WTC11 (cell line): ENCODE data around the gene OPN5. TPM values are rescaled to one million over a fixed set of nuclear protein-coding genes. Genes with fewer than 3 reads are reported as not detected.

ENCODE experiments used
- ATAC-seq: fragments of 200-7000 bp; cut with Tn5 transposase; 2 replicates; pipeline ENCODE4 v1.10.0; 2021; ENCODE audit warnings: mild to moderate bottlenecking, moderate library complexity
- CTCF ChIA-PET: fragments of 300-600 bp; sonication (Branson Sonifier 250); formaldehyde crosslinking; loops from one replicate; lab custom pipeline; 2021; ENCODE audit warnings: antibody characterized with exemption; lab: Charles Lee
- POLR2A ChIA-PET: fragments of 350-600 bp; sonication (Branson Sonifier 250); formaldehyde crosslinking; loops from one replicate; lab custom pipeline; 2021; ENCODE audit warnings: antibody characterized with exemption; lab: Charles Lee
- DNase-seq: peaks from one replicate; pipeline ENCODE4 v3.0.0; 2021; ENCODE audit warnings: low spot score
- H3K27ac Mint-ChIP-seq: 2 replicates; pipeline ENCODE4 v1.8.0; 2021; ENCODE audit warnings: mixed read lengths
- H3K27me3 Mint-ChIP-seq: 2 replicates; pipeline ENCODE4 v1.8.0; 2021; ENCODE audit warnings: low read depth, mild to moderate bottlenecking, moderate library complexity, mixed read lengths
- H3K36me3 Mint-ChIP-seq: 2 replicates; pipeline ENCODE4 v1.8.0; 2021; ENCODE audit warnings: mixed read lengths
- H3K4me1 Mint-ChIP-seq: 2 replicates; pipeline ENCODE4 v1.8.0; 2022; ENCODE audit warnings: mixed read lengths
- H3K4me3 Mint-ChIP-seq: 2 replicates; pipeline ENCODE4 v1.8.0; 2021; ENCODE audit warnings: mild to moderate bottlenecking, moderate library complexity, mixed read lengths
- H3K9me3 Mint-ChIP-seq: 2 replicates; pipeline ENCODE4 v1.8.0; 2021; ENCODE audit warnings: mixed read lengths
- CREB1 ChIP-seq: sonication (generic); formaldehyde crosslinking; IDR thresholded peaks from 2 replicates; pipeline ENCODE4 v1.8.0; 2023; ENCODE audit warnings: mild to moderate bottlenecking, missing genetic modification reagents
- CREM ChIP-seq: sonication (generic); formaldehyde crosslinking; IDR thresholded peaks from 2 replicates; pipeline ENCODE4 v1.8.1; 2022; ENCODE audit warnings: mild to moderate bottlenecking, missing genetic modification reagents, moderate library complexity
- CTCF ChIP-seq: fragments of 200-600 bp; IDR thresholded peaks from 2 replicates; pipeline ENCODE4 v1.8.0; 2022; ENCODE audit warnings: antibody characterized with exemption
- ETV6 ChIP-seq: sonication (generic); formaldehyde crosslinking; IDR thresholded peaks from 2 replicates; pipeline ENCODE4 v1.8.1; 2022; ENCODE audit warnings: mild to moderate bottlenecking, missing genetic modification reagents
- NFE2L1 ChIP-seq: sonication (generic); formaldehyde crosslinking; IDR thresholded peaks from 2 replicates; pipeline ENCODE4 v1.8.1; 2023; ENCODE audit warnings: missing genetic modification reagents
- TEAD1 ChIP-seq: sonication (generic); formaldehyde crosslinking; IDR thresholded peaks from 2 replicates; pipeline ENCODE4 v1.8.0; 2022; ENCODE audit warnings: mild to moderate bottlenecking, missing genetic modification reagents
- USF2 ChIP-seq: sonication (generic); formaldehyde crosslinking; IDR thresholded peaks from 2 replicates; pipeline ENCODE4 v1.8.1; 2023; ENCODE audit warnings: mild to moderate bottlenecking, missing genetic modification reagents, moderate library complexity
- ZBTB21 ChIP-seq: sonication (generic); formaldehyde crosslinking; IDR thresholded peaks from 2 replicates; pipeline ENCODE4 v1.8.1; 2023; ENCODE audit warnings: mild to moderate bottlenecking, missing genetic modification reagents, borderline replicate concordance
- ZNF263 ChIP-seq: sonication (generic); formaldehyde crosslinking; IDR thresholded peaks from 2 replicates; pipeline ENCODE4 v1.8.1; 2022; ENCODE audit warnings: low read depth, mild to moderate bottlenecking, moderate library complexity, missing genetic modification reagents
- ZNF317 ChIP-seq: sonication (generic); formaldehyde crosslinking; IDR thresholded peaks from 2 replicates; pipeline ENCODE4 v1.8.1; 2023; ENCODE audit warnings: low read depth, mild to moderate bottlenecking, moderate library complexity, missing genetic modification reagents, borderline replicate concordance
- ZNF416 ChIP-seq: fragments of 250-450 bp; sonication (Bioruptor Pico); IDR thresholded peaks from 2 replicates; pipeline ENCODE4 v1.9.0; 2021; ENCODE audit warnings: mild to moderate bottlenecking, inconsistent platforms
- total RNA-seq: library from RNA; stranded (reverse); gene quantifications from 3 replicates; pipeline ENCODE4 v1.2.3, GENCODE V29; 2021
- TF ChIP-seq, protein P1 (sequence below): sonication (generic); formaldehyde crosslinking; IDR thresholded peaks from 2 replicates; pipeline ENCODE4 v1.8.1; 2022; ENCODE audit warnings: low read depth, missing genetic modification reagents, borderline replicate concordance
- TF ChIP-seq, protein P2 (sequence below): sonication (generic); formaldehyde crosslinking; IDR thresholded peaks from 2 replicates; pipeline ENCODE4 v1.8.1; 2023; ENCODE audit warnings: mild to moderate bottlenecking, missing genetic modification reagents
- TF ChIP-seq, protein P3 (sequence below): sonication (generic); formaldehyde crosslinking; IDR thresholded peaks from 2 replicates; pipeline ENCODE4 v1.8.0; 2023; ENCODE audit warnings: missing genetic modification reagents, mild to moderate bottlenecking, borderline replicate concordance
- TF ChIP-seq, protein P4 (sequence below): sonication (generic); formaldehyde crosslinking; IDR thresholded peaks from 2 replicates; pipeline ENCODE4 v1.8.1; 2022; ENCODE audit warnings: missing genetic modification reagents, borderline replicate concordance

OPN5 gene
- total RNA-seq, 1 experiment from 2014 or later = not detected

DNA sequence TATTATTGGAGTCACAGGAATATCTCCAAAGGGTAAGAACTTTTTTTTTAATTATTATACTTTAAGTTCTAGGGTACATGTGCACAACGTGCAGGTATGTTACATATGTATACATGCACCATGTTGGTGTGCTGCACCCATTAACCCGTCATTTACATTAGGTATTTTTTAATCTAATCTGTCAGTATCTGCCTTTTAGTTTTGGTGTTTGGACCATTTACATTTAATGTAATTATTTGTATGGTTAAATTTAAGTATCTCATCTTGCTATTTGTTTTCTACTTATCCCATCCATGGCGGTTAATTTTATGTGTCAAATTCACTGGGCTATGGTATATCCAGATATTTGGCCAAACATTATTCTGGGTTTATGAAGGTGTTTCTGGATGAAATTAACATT lies 15.4 kb upstream of the OPN5 start (continued):
- TF ChIP-seq, protein P1, sequence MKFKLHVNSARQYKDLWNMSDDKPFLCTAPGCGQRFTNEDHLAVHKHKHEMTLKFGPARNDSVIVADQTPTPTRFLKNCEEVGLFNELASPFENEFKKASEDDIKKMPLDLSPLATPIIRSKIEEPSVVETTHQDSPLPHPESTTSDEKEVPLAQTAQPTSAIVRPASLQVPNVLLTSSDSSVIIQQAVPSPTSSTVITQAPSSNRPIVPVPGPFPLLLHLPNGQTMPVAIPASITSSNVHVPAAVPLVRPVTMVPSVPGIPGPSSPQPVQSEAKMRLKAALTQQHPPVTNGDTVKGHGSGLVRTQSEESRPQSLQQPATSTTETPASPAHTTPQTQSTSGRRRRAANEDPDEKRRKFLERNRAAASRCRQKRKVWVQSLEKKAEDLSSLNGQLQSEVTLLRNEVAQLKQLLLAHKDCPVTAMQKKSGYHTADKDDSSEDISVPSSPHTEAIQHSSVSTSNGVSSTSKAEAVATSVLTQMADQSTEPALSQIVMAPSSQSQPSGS (CRISPR knock-in tag) = no peak
- TF ChIP-seq, protein P2, sequence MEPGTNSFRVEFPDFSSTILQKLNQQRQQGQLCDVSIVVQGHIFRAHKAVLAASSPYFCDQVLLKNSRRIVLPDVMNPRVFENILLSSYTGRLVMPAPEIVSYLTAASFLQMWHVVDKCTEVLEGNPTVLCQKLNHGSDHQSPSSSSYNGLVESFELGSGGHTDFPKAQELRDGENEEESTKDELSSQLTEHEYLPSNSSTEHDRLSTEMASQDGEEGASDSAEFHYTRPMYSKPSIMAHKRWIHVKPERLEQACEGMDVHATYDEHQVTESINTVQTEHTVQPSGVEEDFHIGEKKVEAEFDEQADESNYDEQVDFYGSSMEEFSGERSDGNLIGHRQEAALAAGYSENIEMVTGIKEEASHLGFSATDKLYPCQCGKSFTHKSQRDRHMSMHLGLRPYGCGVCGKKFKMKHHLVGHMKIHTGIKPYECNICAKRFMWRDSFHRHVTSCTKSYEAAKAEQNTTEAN (CRISPR knock-in tag) = no peak
- no peak for TF ChIP-seq USF2 (CRISPR knock-in tag)
- no peak for TF ChIP-seq CREM
- no peak for TF ChIP-seq NFE2L1 (CRISPR knock-in tag)
- no peak for TF ChIP-seq ZNF317 (CRISPR knock-in tag)
- TF ChIP-seq, protein P3, sequence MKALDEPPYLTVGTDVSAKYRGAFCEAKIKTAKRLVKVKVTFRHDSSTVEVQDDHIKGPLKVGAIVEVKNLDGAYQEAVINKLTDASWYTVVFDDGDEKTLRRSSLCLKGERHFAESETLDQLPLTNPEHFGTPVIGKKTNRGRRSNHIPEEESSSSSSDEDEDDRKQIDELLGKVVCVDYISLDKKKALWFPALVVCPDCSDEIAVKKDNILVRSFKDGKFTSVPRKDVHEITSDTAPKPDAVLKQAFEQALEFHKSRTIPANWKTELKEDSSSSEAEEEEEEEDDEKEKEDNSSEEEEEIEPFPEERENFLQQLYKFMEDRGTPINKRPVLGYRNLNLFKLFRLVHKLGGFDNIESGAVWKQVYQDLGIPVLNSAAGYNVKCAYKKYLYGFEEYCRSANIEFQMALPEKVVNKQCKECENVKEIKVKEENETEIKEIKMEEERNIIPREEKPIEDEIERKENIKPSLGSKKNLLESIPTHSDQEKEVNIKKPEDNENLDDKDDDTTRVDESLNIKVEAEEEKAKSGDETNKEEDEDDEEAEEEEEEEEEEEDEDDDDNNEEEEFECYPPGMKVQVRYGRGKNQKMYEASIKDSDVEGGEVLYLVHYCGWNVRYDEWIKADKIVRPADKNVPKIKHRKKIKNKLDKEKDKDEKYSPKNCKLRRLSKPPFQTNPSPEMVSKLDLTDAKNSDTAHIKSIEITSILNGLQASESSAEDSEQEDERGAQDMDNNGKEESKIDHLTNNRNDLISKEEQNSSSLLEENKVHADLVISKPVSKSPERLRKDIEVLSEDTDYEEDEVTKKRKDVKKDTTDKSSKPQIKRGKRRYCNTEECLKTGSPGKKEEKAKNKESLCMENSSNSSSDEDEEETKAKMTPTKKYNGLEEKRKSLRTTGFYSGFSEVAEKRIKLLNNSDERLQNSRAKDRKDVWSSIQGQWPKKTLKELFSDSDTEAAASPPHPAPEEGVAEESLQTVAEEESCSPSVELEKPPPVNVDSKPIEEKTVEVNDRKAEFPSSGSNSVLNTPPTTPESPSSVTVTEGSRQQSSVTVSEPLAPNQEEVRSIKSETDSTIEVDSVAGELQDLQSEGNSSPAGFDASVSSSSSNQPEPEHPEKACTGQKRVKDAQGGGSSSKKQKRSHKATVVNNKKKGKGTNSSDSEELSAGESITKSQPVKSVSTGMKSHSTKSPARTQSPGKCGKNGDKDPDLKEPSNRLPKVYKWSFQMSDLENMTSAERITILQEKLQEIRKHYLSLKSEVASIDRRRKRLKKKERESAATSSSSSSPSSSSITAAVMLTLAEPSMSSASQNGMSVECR (CRISPR knock-in tag) = no peak
- no peak for TF ChIP-seq CTCF

DNA sequence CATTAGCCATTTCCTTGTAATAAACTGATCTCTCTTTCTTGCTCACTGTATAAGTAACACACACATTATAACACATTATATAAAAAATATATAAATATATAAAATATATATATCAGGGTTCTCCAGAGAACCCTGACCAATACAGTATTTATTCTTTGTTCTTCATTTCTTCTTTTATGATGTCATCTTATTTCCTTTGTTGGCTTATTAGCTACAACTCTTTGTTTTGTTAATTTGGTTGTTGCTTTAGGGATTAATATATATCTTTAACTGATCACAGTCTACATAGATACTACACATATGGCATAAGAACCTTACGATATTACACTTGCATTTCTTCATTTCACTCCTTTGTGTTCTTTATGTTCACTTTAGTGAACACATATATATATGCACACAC lies 14.7 kb upstream of the OPN5 start:
- no peaks in the 10 kb centered on the region; the same call in 1 of the 2 replicates for H3K27me3 Mint-ChIP-seq
- H3K36me3 Mint-ChIP-seq = peaks cover 6% of the 10 kb centered on the region
- H3K27ac Mint-ChIP-seq = no peak overlapping the region
- no peak overlapping the region for H3K4me3 Mint-ChIP-seq
- H3K4me1 Mint-ChIP-seq = no peaks in the 10 kb centered on the region
- DNase-seq (no peak), ATAC-seq (no peak)
- ChIA-PET CTCF (no interaction called here), POLR2A (no interaction called here)
- peaks cover 12% of the 10 kb centered on the region for H3K9me3 Mint-ChIP-seq
- no peak for TF ChIP-seq ZNF263 (CRISPR knock-in tag)
- TF ChIP-seq, protein P4, sequence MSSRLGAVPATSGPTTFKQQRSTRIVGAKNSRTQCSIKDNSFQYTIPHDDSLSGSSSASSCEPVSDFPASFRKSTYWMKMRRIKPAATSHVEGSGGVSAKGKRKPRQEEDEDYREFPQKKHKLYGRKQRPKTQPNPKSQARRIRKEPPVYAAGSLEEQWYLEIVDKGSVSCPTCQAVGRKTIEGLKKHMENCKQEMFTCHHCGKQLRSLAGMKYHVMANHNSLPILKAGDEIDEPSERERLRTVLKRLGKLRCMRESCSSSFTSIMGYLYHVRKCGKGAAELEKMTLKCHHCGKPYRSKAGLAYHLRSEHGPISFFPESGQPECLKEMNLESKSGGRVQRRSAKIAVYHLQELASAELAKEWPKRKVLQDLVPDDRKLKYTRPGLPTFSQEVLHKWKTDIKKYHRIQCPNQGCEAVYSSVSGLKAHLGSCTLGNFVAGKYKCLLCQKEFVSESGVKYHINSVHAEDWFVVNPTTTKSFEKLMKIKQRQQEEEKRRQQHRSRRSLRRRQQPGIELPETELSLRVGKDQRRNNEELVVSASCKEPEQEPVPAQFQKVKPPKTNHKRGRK (CRISPR knock-in tag) = no peak
- TF ChIP-seq CREB1 (CRISPR knock-in tag) = no peak
- no peak for TF ChIP-seq TEAD1 (CRISPR knock-in tag)
- no peak for TF ChIP-seq ZNF416 (CRISPR knock-in tag)
- no peak for TF ChIP-seq ETV6 (CRISPR knock-in tag)
- TF ChIP-seq ZBTB21 (CRISPR knock-in tag) = no peak
- TF ChIP-seq, protein P3 (CRISPR knock-in tag) = no peak
- TF ChIP-seq, protein P1 (CRISPR knock-in tag) = no peak
